ENCODE results near the gene RAPGEF2.
"Not testable (repeated sequence)": the region's sequence is repeated elsewhere in the genome, so short reads cannot be mapped to it uniquely, and the experiment has no call there.

Gene RAPGEF2

DNA sequence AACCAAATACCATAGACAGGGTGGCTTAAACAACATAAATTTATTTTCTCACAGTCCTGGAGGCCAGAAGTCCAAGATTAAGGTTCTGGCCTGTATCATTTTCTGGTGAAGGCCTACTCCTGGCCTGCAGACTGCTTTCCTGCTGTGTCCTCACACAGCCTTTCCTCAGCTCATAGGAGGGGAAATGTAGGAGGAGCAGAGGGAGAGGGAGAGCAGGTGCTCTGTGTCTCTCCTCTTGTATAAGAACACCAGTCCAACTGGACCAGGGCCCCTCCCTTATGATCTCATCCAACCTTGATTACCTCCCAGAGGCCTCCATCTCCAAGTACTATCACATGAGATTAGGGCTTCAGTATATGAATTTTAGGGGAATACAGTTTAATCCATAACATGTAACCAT lies 34.3 kb downstream of the RAPGEF2 start:
- no peak for DNase-seq

GRCh38 chr4:159138436-159138835 lies 35.6 kb downstream of the RAPGEF2 start:
- no peak for DNase-seq

GRCh38 chr4:159141193-159141592 lies 38.3 kb downstream of the RAPGEF2 start:
- no peak for DNase-seq

DNA sequence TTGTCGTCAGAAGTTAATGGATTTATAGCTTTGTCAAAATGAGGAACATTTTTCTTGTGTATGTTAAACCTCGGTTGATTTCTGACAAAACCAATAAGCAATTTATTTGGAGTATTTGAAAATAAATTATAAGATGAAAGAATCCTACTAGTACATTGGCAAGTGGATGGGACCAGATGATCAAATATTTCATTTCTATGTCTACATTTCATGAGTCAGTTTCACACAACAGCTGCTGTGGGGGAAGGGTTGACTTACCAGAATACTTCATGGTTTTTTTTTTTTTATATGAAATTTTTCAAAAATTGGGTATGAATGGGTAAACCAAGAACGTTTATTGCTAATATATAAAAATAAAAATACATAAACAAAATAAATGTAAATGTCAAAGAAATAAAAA lies 39.4 kb downstream of the RAPGEF2 start:
- DNase-seq, result no peak

DNA sequence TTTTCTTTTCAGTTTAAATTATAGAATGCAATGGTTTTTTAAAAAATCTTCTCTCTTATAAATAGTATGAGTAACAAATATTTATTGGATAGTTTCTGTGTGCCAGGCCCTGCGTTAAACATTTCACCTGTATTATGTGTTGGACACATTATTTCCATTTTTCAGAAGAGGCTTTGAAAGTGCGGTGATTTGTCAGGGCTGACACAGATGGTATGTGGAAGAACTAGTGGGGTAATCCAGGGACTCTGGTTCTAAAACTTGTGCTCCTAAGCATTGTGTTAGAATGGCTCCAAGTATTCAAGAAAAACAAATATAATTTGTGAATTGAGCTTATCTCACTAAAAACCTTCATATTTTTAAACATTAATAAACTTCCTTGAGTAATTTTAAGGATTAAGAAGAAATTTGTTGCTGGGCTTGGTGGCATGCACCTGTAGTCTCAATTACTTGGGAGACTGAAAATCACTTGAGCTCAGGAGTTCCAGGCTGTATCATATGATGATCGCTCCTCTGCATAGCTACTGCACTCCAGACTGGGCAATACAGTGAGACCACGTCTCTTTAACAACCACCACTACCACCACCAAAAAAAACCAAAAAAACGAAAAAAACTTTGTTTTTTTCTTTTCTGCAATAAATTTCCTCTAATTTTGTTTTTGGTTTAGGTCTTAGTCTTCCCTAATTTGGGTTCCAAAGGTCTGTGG lies 40.0 kb downstream of the RAPGEF2 start:
- no peak for DNase-seq

- no peak for DNase-seq
Measured at GRCh38 chr4:159143687-159144086, 40.8 kb downstream of the RAPGEF2 start.

GRCh38 chr4:159144112-159144694 lies 41.3 kb downstream of the RAPGEF2 start:
- DNase-seq, result no peak

DNA sequence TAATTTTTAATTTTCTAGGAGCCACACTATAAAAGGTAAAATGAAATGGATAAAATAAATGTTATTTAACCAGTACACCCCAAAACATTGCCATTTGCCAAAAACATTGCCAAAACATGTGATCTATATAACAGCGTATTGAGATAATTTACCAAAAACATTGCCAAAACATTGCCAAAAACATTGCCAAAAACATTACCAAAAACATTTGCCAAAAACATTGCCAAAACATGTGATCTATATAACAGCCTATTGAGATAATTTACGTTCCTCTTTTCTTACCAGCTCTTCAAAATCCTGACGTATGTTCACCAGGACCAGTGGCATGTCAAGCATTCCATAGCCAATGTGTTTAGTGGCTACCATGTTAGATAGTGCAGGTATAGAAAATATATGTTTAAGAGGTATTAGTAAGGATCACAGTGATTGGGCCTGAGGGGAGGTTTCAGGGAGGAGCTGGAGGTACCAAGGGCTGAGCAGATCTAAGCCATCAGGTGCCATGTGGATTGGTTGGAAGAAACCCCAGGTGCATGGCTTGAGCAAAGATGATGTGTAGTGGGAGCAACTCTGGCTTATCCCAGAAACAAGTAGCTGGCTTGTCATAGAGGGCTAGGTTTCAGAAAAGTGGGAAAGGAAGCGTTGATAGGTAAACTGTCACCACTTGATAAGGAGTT lies 42.6 kb downstream of the RAPGEF2 start:
- no peak for DNase-seq

DNA sequence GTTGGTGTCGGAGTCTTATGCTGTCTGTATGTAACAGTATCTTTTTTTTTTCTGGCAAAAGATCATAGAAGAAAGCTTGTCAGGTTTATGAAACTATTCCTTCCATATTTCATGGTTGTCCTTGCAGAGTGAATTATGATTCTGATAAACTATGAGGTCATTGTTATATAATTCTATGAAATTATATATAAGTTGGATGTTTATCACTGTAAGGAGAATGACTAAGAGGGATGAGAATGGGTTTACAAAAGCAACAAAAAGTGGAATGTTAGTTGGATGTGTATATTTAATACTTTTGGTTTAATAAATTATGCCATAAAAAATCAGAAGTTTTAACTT lies 43.1 kb downstream of the RAPGEF2 start:
- DNase-seq, result no peak

GRCh38 chr4:159146488-159146887 lies 43.6 kb downstream of the RAPGEF2 start:
- DNase-seq, result no peak

- no peak for DNase-seq
Measured at GRCh38 chr4:159148441-159148840, 45.6 kb downstream of the RAPGEF2 start.

DNA sequence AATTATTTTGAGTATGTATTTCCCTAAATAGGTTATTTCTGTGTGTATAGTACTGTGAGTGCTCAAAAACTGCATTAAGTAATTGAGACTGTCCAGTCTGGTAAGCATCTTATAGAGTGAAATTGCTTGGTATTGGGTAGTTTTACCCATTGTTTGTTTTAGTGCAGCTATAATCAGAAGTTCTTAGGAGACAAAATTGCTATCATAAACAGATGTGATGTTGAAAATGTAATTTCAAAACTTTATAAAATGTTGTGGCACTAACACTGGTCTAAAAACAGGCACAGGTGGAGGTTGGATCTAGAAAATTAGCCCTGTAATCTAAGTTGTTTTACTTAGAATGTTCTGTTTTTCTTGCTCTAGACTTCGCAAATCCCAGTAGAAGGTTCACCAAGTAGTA lies 46.8 kb downstream of the RAPGEF2 start:
- no peak for DNase-seq

DNA sequence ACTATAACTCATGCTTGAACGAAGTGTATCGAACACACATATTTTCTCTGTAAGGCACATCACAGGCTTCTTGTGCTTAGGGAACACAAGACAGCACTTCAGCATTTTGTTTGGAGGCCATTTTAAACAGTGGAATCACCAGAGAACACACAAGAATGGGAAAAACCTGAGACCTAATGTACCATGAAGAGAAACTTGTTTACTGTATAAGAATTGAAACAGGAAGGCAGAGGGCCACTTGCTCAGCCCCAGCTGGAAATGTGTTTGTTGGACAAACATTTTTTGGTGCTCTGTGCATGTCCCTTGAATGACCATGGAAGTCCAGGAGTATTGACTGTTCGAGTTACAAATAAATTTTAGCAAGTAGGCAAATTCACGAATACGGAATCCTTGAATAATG lies 47.5 kb downstream of the RAPGEF2 start:
- no peak for DNase-seq

- DNase-seq, result no peak
Measured at GRCh38 chr4:159150821-159151390, 48.0 kb downstream of the RAPGEF2 start.

DNA sequence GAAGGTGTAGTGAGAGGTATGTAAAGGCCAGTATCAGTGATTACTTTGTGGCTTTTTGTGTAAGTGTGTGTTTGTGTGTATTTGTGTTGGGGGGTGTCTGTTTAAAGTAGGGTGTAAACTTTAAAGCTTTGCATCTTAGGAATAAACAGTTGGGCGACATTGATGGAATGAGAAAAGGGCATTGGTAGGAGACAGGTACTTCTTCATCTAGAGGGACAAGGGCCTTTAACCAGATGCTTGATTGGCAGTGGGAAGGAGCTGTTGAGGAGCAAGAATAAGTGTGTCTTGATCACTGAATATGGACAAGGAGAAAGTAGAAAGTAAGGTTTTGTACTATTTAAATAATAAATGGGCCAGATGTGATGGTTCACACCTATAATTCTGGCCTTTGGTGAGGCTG lies 48.8 kb downstream of the RAPGEF2 start:
- no peak for DNase-seq

- DNase-seq, result no peak
Measured at GRCh38 chr4:159152181-159152580, 49.3 kb downstream of the RAPGEF2 start.

GRCh38 chr4:159153669-159154068 lies 50.8 kb downstream of the RAPGEF2 start:
- no peak for DNase-seq

DNA sequence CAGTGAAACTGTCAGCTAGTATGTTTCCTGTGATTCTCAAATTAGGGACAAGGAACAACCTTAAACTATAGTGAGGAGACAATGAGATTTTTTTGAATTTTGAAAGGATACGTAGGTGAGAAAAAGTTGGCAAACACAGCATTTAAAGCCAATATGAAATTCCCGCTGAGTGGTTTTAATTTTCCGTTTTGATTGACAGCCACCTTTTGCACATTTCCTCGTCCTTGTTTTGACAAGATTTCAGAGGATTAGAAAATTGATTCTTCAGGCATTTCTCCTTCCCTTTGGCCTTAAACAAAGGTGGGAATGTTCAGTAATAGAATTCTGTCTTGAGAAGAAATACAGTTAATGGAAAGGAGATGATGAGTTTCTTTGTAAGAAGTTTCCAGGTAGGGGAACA lies 52.2 kb downstream of the RAPGEF2 start:
- no peak for DNase-seq

DNA sequence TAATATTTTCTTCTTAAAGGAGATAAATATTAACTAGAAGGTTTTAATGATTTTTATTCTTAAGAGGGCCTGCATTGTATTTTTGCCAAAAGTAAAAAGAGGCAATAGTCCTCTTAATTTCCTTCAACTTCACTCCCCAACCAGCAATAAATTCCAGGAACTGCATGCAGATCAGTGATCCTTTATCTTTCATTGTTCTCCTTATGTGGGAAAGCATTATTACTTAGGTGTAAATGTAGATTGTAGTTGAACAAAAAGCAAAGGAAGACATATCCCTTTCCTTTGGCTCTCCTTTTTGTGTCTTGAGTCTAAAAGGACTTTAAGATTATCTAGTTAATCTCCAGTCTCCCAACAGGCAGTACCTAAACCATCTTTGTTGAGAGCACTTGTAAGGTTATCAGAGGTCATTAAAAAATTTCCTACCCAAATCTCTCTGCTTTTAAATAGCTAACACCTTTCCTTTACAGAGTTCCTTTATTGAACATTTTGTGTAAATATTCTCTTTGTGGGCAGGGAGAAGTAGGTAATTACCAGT lies 55.3 kb downstream of the RAPGEF2 start:
- no peak for DNase-seq

GRCh38 chr4:159158985-159159384 lies 56.1 kb downstream of the RAPGEF2 start:
- DNase-seq, result no peak

DNA sequence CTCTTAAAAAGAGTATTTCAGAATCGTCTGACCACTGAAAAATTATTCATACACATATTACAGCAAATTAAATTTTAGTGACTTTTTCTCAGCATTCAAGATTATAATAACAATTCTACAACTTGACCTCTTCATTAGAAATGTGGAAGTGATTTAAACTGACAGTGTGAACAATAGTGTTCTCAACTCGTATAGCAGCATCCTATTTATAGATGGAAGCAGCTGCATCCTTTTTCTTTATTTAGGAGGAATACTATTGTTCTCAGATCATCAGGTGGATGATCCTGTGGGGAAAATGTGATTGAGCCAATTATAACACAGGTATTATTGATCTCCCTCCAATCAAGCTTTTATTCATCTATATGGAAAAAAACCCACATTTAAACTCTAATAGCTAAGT lies 56.7 kb downstream of the RAPGEF2 start:
- no peak for DNase-seq

GRCh38 chr4:159160242-159160641 lies 57.4 kb downstream of the RAPGEF2 start:
- no peak for DNase-seq

DNA sequence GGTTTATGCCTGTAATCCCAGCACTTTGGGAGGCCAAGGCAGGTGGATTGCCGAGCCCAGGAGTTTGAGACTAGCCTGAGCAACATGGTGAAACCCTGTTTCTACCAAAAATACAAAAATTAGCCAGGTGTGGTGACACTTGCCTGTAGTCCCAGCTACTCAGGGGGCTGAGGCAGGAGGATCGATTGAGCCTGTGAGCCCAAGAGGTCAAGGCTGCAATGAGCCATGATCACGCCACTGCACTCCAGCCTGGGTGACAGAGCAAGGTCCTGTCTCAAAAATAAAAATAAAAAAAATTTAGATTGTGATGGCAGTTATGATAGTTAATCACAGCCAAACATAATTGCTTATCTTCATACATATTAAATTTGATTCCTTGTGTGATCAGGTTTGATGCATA lies 58.6 kb downstream of the RAPGEF2 start:
- DNase-seq, result not testable (repeated sequence)

- no peak for DNase-seq
Measured at GRCh38 chr4:159162576-159162975, 59.7 kb downstream of the RAPGEF2 start.

All from activated T-cell treated with anti-CD3 and anti-CD28 coated beads for 4 hours (primary cell).